ENCODE results near the gene EDIL3.

GRCh38 chr5:84301535-84301934 is 83.1 kb downstream of the EDIL3 start:
- TF ChIP-seq CTCF (IDR thresholded peaks at IDR 0.05) = no peak
- TF ChIP-seq POLR2A (IDR thresholded peaks at IDR 0.05) = no peak

Measured in lower leg skin (tissue), 3 donors.